A549 (cell line): Measurements from ENCODE around the gene ZNF280C. TPM values are rescaled to one million over a fixed set of nuclear protein-coding genes. Genes with fewer than 3 reads are reported as not detected.

Source experiments
- ATAC-seq, 2 experiments: fragments of 200-7000 bp in 1 of 2; fragments of >200 bp in 1 of 2; cut with Nextera tagmentation in 1 of 2; cut with Tn5 transposase in 1 of 2; 3 replicates each; pipeline versions ENCODE4 v1.8.0 to v1.9.1; 2018 to 2020; ENCODE audit warnings: mild to moderate bottlenecking in 1 of 2, moderate library complexity in 1 of 2
- CTCF ChIA-PET: fragments of 300-600 bp; sonication (Branson Sonifier 250); formaldehyde crosslinking; extraction: SDS; loops from one replicate; lab custom pipeline; 2021; ENCODE audit warnings: antibody characterized with exemption, inconsistent platforms; lab: Yijun Ruan, JAX
- POLR2A ChIA-PET: fragments of 350-600 bp; formaldehyde crosslinking; extraction: SDS; loops from one replicate; lab custom pipeline; 2021; ENCODE audit warnings: antibody characterized with exemption, inconsistent platforms; lab: Yijun Ruan, JAX
- DNase-seq, 2 experiments: peaks; one replicate each; pipeline versions ENCODE4 v3.0.0 to v3.0.0-alpha.2; 2011 to 2016; ENCODE audit warnings: low read depth in 1 of 2, low spot score in 1 of 2
- FAIRE-seq: peaks from 2 replicates; lab custom pipeline; 2011; peaks lifted over from hg19 to GRCh38; lab: Jason Lieb, UNC
- H3K27ac ChIP-seq, 2 experiments: fragments of >200 bp; sonication (Bioruptor Twin); formaldehyde crosslinking; 3 replicates each; pipeline ENCODE4 v1.5.1; 2016 to 2017
- H3K4me1 ChIP-seq: fragments of >200 bp; sonication (Bioruptor Twin); formaldehyde crosslinking; 3 replicates; pipeline ENCODE4 v1.6.1; 2016
- H3K4me2 ChIP-seq: fragments of >200 bp; sonication (Bioruptor Twin); formaldehyde crosslinking; 3 replicates; pipeline ENCODE4 v1.6.1; 2016
- H3K4me3 ChIP-seq: fragments of >200 bp; sonication (Bioruptor Twin); formaldehyde crosslinking; 3 replicates; pipeline ENCODE4 v1.5.1; 2016
- H3K9me3 ChIP-seq: fragments of >200 bp; sonication (Bioruptor Twin); formaldehyde crosslinking; 3 replicates; pipeline ENCODE4 v1.6.1; 2016
- BHLHE40 ChIP-seq: IDR thresholded peaks from 2 replicates; pipeline ENCODE4 v1.6.1; 2012; ENCODE audit warnings: low read depth, low read length, inconsistent platforms
- CHD2 ChIP-seq: fragments of 150-350 bp; IDR thresholded peaks from 2 replicates; pipeline ENCODE4 v1.6.1; 2014; ENCODE audit warnings: low read length; ENCODE audit not compliant: partially characterized antibody
- EHF ChIP-seq: fragments of 250-450 bp; sonication (Bioruptor Pico); IDR thresholded peaks from 2 replicates; pipeline ENCODE4 v1.5.0; 2020; ENCODE audit warnings: mild to moderate bottlenecking
- EHMT2 ChIP-seq: fragments of 200-600 bp; sonication (generic); IDR thresholded peaks from 2 replicates; pipeline ENCODE4 v1.6.1; 2016; ENCODE audit warnings: antibody characterized with exemption, low read depth, mild to moderate bottlenecking, moderate library complexity
- FOXS1 ChIP-seq: fragments of 250-450 bp; sonication (Bioruptor Pico); IDR thresholded peaks from 2 replicates; pipeline ENCODE4 v1.5.0; 2020; ENCODE audit warnings: mild to moderate bottlenecking, moderate library complexity
- GATA3 ChIP-seq: IDR thresholded peaks from 2 replicates; pipeline ENCODE4 v1.6.1; 2012; ENCODE audit warnings: borderline replicate concordance
- HDAC2 ChIP-seq: fragments of 200-600 bp; sonication (generic); IDR thresholded peaks from 2 replicates; pipeline ENCODE4 v1.6.1; 2016
- HEYL ChIP-seq: fragments of 250-450 bp; sonication (Bioruptor Pico); IDR thresholded peaks from 2 replicates; pipeline ENCODE4 v1.8.0; 2021; ENCODE audit warnings: mild to moderate bottlenecking, moderate library complexity
- HOXA7 ChIP-seq: fragments of 250-450 bp; sonication (Bioruptor Pico); IDR thresholded peaks from 2 replicates; pipeline ENCODE4 v1.5.0; 2020; ENCODE audit warnings: mild to moderate bottlenecking, moderate library complexity
- JUN ChIP-seq, 2 experiments: fragments of >200 bp; sonication (Bioruptor Twin); formaldehyde crosslinking; IDR thresholded peaks; 2 replicates in 1 of 2; 3 replicates in 1 of 2; pipeline ENCODE4 v1.6.1; 2016 to 2017
- JUNB ChIP-seq: fragments of >200 bp; sonication (Bioruptor Twin); formaldehyde crosslinking; IDR thresholded peaks from 2 replicates; pipeline ENCODE4 v1.6.1; 2016
- MYC ChIP-seq: IDR thresholded peaks from 2 replicates; pipeline ENCODE4 v1.6.1; 2012; ENCODE audit warnings: mild to moderate bottlenecking, inconsistent platforms, low read length, improper control_type of control experiment, borderline replicate concordance
- PHF8 ChIP-seq: fragments of 200-600 bp; sonication (generic); IDR thresholded peaks from 2 replicates; pipeline ENCODE4 v1.6.1; 2016; ENCODE audit warnings: low read depth, mild to moderate bottlenecking, antibody characterized with exemption, moderate library complexity, borderline replicate concordance
- POLR2AphosphoS2 ChIP-seq: conservative IDR thresholded peaks from 2 replicates; pipeline ENCODE4 v1.6.1; 2012; ENCODE audit warnings: low read length, improper control_type of control experiment, inconsistent platforms
- RARB ChIP-seq: fragments of 250-450 bp; sonication (Bioruptor Pico); IDR thresholded peaks from 2 replicates; pipeline ENCODE4 v1.8.0; 2021; ENCODE audit warnings: mild to moderate bottlenecking, moderate library complexity
- RCOR1 ChIP-seq: fragments of 150-350 bp; IDR thresholded peaks from 2 replicates; pipeline ENCODE4 v1.6.1; 2014; ENCODE audit warnings: antibody characterized with exemption, low read length, low read depth
- RNF2 ChIP-seq: fragments of 200-600 bp; sonication (generic); IDR thresholded peaks from 2 replicates; pipeline ENCODE4 v1.6.1; 2016; ENCODE audit warnings: low read depth, mild to moderate bottlenecking, antibody characterized with exemption, moderate library complexity, borderline replicate concordance
- SMC3 ChIP-seq: fragments of >200 bp; sonication (Bioruptor Twin); formaldehyde crosslinking; IDR thresholded peaks from 3 replicates; pipeline ENCODE4 v1.6.1; 2018; ENCODE audit warnings: inconsistent platforms
- TP53 ChIP-seq: fragments of 250-450 bp; sonication (Bioruptor Pico); IDR thresholded peaks from 2 replicates; pipeline ENCODE4 v1.5.0; 2021; ENCODE audit warnings: mild to moderate bottlenecking, moderate library complexity
- ZNF302 ChIP-seq: fragments of 250-450 bp; sonication (Bioruptor Pico); IDR thresholded peaks from 2 replicates; pipeline ENCODE4 v1.9.0; 2021; ENCODE audit warnings: inconsistent platforms, mild to moderate bottlenecking, moderate library complexity
- ZSCAN20 ChIP-seq: fragments of 250-450 bp; sonication (Bioruptor Pico); IDR thresholded peaks from 2 replicates; pipeline ENCODE4 v1.8.0; 2022; ENCODE audit warnings: mild to moderate bottlenecking, moderate library complexity
- WGBS: methylation state at CpG from one replicate; pipeline ENCODE4 v1.1.6; 2017; ENCODE audit errors: missing lambda C conversion rate; 5-methylcytosine and 5-hydroxymethylcytosine counted together
- polyA plus RNA-seq, 4 experiments: library from polyadenylated mRNA; depleted of rRNA in 3 of 4; stranded (reverse); fragments of >200 nt; fragmentation: RNase III in 1 of 4; extraction: RNeasy Plus Mini Kit Qiagen cat#74134 plus additional on column Dnase treatment in 1 of 4; gene quantifications; 2 replicates in 3 of 4; 3 replicates in 1 of 4; pipeline ENCODE4 v1.2.3, GENCODE V29; 2011 to 2017
- TF ChIP-seq, protein P1 (sequence below): IDR thresholded peaks from 2 replicates; pipeline ENCODE4 v1.6.1; 2012
- TF ChIP-seq, protein P2 (sequence below): fragments of 250-450 bp; sonication (Bioruptor Pico); IDR thresholded peaks from 2 replicates; pipeline ENCODE4 v1.5.0; 2021; ENCODE audit warnings: mild to moderate bottlenecking, moderate library complexity, borderline replicate concordance
- TF ChIP-seq, protein P3 (sequence below): fragments of 250-450 bp; sonication (Bioruptor Pico); IDR thresholded peaks from 2 replicates; pipeline ENCODE4 v1.5.0; 2020; ENCODE audit warnings: low read depth, mild to moderate bottlenecking, moderate library complexity
- TF ChIP-seq, protein P4 (sequence below): IDR thresholded peaks from 2 replicates; pipeline ENCODE4 v1.6.1; 2012
- TF ChIP-seq, protein P5 (sequence below): fragments of >200 bp; sonication (Bioruptor Twin); formaldehyde crosslinking; IDR thresholded peaks from 2 replicates; pipeline ENCODE4 v1.6.1; 2016
- TF ChIP-seq, protein P6 (sequence below): fragments of >200 bp; sonication (Bioruptor Twin); formaldehyde crosslinking; IDR thresholded peaks from 3 replicates; pipeline ENCODE4 v1.5.1; 2016
- TF ChIP-seq, protein P7 (sequence below): IDR thresholded peaks from 2 replicates; pipeline ENCODE4 v1.6.1; 2012; ENCODE audit warnings: low read depth, borderline replicate concordance

ZNF280C gene
- polyA plus RNA-seq, 2 of the 4 experiments (the other 2 are of a cell fraction) = 3.9 to 18.8 TPM

DNA sequence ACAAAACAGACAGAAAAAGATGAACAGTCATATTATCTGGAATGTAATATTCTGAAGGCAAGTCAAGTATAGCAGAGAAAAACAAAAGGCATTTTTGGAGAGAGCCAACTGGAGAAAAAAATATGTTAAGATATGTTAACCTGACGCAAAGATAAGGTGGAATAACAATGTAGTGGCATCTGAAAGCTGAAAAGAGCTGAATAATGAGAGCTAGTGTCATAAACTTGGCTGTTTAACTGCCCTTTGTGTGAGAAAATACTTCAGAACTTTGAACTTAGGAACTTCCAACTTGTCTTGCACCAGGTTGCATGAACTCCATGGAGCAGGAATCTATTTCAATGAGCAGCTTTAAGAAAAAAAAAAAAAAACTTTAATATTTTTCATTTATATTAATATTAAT is 64.1 kb downstream of the ZNF280C start:
- Histone ChIP-seq H3K27ac (no peak overlapping the region), H3K4me2 (no peak overlapping the region), H3K4me1 (no peaks in the 10 kb centered on the region), H3K4me3 (no peak overlapping the region), H3K9me3 (no peaks in the 10 kb centered on the region)
- 0% methylated on average over 1 of the region's 1 CpG for WGBS
- ATAC-seq = no peak
- ChIA-PET POLR2A (no interaction called here), CTCF (no interaction called here)
- no peak for DNase-seq
- no peak for TF ChIP-seq BHLHE40
- no peak for TF ChIP-seq PHF8
- TF ChIP-seq, protein P1, sequence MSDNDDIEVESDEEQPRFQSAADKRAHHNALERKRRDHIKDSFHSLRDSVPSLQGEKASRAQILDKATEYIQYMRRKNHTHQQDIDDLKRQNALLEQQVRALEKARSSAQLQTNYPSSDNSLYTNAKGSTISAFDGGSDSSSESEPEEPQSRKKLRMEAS = no peak
- no peak for TF ChIP-seq RCOR1
- TF ChIP-seq MYC = no peak
- no peak for TF ChIP-seq EHF (CRISPR knock-in tag)
- TF ChIP-seq, protein P2, sequence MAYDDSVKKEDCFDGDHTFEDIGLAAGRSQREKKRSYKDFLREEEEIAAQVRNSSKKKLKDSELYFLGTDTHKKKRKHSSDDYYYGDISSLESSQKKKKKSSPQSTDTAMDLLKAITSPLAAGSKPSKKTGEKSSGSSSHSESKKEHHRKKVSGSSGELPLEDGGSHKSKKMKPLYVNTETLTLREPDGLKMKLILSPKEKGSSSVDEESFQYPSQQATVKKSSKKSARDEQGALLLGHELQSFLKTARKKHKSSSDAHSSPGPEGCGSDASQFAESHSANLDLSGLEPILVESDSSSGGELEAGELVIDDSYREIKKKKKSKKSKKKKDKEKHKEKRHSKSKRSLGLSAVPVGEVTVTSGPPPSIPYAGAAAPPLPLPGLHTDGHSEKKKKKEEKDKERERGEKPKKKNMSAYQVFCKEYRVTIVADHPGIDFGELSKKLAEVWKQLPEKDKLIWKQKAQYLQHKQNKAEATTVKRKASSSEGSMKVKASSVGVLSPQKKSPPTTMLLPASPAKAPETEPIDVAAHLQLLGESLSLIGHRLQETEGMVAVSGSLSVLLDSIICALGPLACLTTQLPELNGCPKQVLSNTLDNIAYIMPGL (CRISPR knock-in tag) = no peak
- TF ChIP-seq, protein P3, sequence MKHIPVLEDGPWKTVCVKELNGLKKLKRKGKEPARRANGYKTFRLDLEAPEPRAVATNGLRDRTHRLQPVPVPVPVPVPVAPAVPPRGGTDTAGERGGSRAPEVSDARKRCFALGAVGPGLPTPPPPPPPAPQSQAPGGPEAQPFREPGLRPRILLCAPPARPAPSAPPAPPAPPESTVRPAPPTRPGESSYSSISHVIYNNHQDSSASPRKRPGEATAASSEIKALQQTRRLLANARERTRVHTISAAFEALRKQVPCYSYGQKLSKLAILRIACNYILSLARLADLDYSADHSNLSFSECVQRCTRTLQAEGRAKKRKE (CRISPR knock-in tag) = no peak
- TF ChIP-seq RARB (CRISPR knock-in tag) = no peak
- no peak for TF ChIP-seq EHMT2
- no peak for TF ChIP-seq GATA3
- TF ChIP-seq, protein P4, sequence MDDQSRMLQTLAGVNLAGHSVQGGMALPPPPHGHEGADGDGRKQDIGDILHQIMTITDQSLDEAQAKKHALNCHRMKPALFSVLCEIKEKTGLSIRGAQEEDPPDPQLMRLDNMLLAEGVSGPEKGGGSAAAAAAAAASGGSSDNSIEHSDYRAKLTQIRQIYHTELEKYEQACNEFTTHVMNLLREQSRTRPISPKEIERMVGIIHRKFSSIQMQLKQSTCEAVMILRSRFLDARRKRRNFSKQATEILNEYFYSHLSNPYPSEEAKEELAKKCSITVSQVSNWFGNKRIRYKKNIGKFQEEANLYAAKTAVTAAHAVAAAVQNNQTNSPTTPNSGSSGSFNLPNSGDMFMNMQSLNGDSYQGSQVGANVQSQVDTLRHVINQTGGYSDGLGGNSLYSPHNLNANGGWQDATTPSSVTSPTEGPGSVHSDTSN = no peak
- no peak for TF ChIP-seq SMC3
- no peak for TF ChIP-seq HDAC2
- TF ChIP-seq POLR2AphosphoS2 = no peak
- no peak for TF ChIP-seq JUN (IDR thresholded peaks at IDR 0.05)
- TF ChIP-seq HEYL (CRISPR knock-in tag) = no peak
- peak; percentile 90 for FAIRE-seq

DNA sequence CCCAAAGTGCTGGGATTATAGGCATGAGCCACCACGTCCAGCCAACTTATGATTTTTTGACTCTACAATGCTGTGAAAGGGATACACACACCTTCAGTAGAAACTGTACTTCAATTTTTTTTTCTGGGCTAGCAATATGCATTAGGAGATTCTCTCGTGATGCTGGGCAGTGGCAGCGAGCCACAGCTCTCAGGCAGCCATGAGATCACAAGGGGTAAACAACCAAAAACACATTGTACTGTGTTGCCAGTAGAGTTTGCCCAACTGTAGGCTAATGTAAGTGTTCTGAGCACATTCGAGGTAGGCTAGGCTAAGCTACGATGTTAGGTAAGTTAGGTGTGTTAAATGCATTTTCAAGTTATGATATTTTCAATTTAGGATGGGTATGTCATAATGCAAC is 71.2 kb downstream of the ZNF280C start:
- FAIRE-seq = no peak
- peak in 1 of 2 experiments; percentile 29; a peak in 2 of 6 replicates for ATAC-seq

DNA sequence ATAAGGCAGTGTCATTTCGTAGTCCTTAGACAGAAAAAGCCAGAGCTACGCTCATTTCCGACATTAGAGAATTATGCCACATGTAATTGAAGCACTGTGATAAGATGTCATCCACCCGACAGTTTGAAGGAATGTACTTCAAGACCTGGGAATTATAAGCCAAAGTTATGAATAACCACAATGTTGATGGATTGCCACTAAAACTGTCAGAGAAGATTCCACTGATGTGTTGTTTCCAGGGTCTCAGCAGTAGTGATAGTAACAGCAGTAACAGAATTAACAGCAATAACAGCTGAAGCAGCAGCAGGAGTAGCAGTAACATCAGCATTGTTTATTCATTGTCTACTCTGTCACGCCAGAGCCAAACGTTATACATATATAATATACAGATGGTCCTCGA is 72.2 kb downstream of the ZNF280C start:
- FAIRE-seq (peak; percentile 89), DNase-seq (no peak), ATAC-seq (no peak)
- no peaks in the 10 kb centered on the region for H3K9me3 ChIP-seq
- ChIA-PET CTCF (interaction anchor here (2.0 kb wide), 1 partner anchor 118 kb away, joined by 10 read pairs; no protein-coding TSS in a partner anchor), POLR2A (interaction anchor here (0.7 kb wide), 1 partner anchor 608 kb away, joined by 4 read pairs; no protein-coding TSS in a partner anchor)
- 89% methylated on average over 7 of the region's 7 CpGs for WGBS
- H3K27ac ChIP-seq = no peak overlapping the region
- H3K4me3 ChIP-seq = no peak overlapping the region
- no peaks in the 10 kb centered on the region for H3K4me1 ChIP-seq
- H3K4me2 ChIP-seq = no peak overlapping the region
- TF ChIP-seq, protein P5, sequence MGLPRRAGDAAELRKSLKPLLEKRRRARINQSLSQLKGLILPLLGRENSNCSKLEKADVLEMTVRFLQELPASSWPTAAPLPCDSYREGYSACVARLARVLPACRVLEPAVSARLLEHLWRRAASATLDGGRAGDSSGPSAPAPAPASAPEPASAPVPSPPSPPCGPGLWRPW = no peak
- TF ChIP-seq JUNB = no peak
- no peak for TF ChIP-seq TP53 (CRISPR knock-in tag)
- TF ChIP-seq HOXA7 (CRISPR knock-in tag) = no peak
- no peak for TF ChIP-seq RNF2
- no peak for TF ChIP-seq ZNF302 (CRISPR knock-in tag)
- no peak for TF ChIP-seq ZSCAN20
- TF ChIP-seq, protein P3 (CRISPR knock-in tag) = no peak
- TF ChIP-seq FOXS1 = no peak
- TF ChIP-seq, protein P6, sequence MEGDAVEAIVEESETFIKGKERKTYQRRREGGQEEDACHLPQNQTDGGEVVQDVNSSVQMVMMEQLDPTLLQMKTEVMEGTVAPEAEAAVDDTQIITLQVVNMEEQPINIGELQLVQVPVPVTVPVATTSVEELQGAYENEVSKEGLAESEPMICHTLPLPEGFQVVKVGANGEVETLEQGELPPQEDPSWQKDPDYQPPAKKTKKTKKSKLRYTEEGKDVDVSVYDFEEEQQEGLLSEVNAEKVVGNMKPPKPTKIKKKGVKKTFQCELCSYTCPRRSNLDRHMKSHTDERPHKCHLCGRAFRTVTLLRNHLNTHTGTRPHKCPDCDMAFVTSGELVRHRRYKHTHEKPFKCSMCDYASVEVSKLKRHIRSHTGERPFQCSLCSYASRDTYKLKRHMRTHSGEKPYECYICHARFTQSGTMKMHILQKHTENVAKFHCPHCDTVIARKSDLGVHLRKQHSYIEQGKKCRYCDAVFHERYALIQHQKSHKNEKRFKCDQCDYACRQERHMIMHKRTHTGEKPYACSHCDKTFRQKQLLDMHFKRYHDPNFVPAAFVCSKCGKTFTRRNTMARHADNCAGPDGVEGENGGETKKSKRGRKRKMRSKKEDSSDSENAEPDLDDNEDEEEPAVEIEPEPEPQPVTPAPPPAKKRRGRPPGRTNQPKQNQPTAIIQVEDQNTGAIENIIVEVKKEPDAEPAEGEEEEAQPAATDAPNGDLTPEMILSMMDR = no peak
- no peak for TF ChIP-seq CHD2
- TF ChIP-seq MYC = no peak
- TF ChIP-seq, protein P7, sequence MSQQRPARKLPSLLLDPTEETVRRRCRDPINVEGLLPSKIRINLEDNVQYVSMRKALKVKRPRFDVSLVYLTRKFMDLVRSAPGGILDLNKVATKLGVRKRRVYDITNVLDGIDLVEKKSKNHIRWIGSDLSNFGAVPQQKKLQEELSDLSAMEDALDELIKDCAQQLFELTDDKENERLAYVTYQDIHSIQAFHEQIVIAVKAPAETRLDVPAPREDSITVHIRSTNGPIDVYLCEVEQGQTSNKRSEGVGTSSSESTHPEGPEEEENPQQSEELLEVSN = no peak

More for the DNA sequence above, 71.2 kb downstream of the ZNF280C start:
- no peak overlapping the region for H3K27ac ChIP-seq
- H3K9me3 ChIP-seq = no peaks in the 10 kb centered on the region
- H3K4me1 ChIP-seq = no peaks in the 10 kb centered on the region
- H3K4me2 ChIP-seq = no peak overlapping the region
- no peak overlapping the region for H3K4me3 ChIP-seq
- CTCF ChIA-PET = interaction anchor here (1.1 to 2.0 kb wide), 3 partner anchors 27 to 169 kb away, joined by 3 to 10 read pairs (median 6); no protein-coding TSS in a partner anchor
- no peak for DNase-seq
- no peak for TF ChIP-seq FOXS1
- POLR2A ChIA-PET = no interaction called here
- 57% methylated on average over 5 of the region's 5 CpGs for WGBS
